Measurements from ENCODE around the gene GBA2. TPM values are rescaled to one million over a fixed set of nuclear protein-coding genes. Genes with fewer than 3 reads are reported as not detected.

Gene GBA2
- total and polyA plus RNA-seq, 2 experiments from 2014 or later, result 32.1 to 80.1 TPM

DNA sequence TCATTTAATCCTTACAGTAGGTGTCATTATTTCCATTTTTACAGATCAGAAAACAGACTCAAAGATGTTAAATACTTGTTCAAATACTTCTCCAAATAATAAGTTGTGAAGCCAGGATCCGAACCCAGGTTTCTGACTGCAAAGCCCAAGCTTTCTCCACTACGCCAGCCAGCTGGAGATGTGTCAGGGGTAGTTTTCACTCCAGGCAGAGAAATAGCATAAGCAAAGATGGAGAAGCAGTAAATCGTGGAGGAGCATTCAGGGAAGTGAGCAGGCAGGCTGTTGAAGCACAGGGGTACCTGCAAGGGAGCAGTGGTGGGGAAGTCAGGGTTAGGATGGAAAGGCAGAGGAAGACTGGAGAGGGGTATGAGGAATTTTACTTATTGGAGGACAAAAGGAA lies 19.9 kb downstream of the GBA2 start:
- H3K27ac ChIP-seq (ENCODE audit: low read depth), result peak overlapping the region; percentile 1
- H3K4me1 Mint-ChIP-seq, result peaks cover 13% of the 10 kb centered on the region

More for the DNA sequence above, 19.9 kb downstream of the GBA2 start:
- Mint-ChIP-seq H3K9me3 (no peaks in the 10 kb centered on the region; the same call in 2 of the 3 replicates), H3K4me3 (no peak overlapping the region), H3K36me3 (ENCODE audit: low read depth) (peaks cover 18% of the 10 kb centered on the region), H3K27me3 (ENCODE audit: insufficient read depth, low read depth, poor library complexity) (peaks cover 8% of the 10 kb centered on the region), H3K27ac (no peak overlapping the region)
- no peak overlapping the region for H2AFZ ChIP-seq
- ATAC-seq (no peak), DNase-seq (ENCODE audit: low spot score) (no peak)
- TF ChIP-seq, protein P1, sequence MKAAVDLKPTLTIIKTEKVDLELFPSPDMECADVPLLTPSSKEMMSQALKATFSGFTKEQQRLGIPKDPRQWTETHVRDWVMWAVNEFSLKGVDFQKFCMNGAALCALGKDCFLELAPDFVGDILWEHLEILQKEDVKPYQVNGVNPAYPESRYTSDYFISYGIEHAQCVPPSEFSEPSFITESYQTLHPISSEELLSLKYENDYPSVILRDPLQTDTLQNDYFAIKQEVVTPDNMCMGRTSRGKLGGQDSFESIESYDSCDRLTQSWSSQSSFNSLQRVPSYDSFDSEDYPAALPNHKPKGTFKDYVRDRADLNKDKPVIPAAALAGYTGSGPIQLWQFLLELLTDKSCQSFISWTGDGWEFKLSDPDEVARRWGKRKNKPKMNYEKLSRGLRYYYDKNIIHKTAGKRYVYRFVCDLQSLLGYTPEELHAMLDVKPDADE (IDR thresholded peaks at IDR 0.05), result no peak
- no peak for TF ChIP-seq POLR2AphosphoS5 (IDR thresholded peaks at IDR 0.05; ENCODE audit: low read depth)
- TF ChIP-seq, protein P2, sequence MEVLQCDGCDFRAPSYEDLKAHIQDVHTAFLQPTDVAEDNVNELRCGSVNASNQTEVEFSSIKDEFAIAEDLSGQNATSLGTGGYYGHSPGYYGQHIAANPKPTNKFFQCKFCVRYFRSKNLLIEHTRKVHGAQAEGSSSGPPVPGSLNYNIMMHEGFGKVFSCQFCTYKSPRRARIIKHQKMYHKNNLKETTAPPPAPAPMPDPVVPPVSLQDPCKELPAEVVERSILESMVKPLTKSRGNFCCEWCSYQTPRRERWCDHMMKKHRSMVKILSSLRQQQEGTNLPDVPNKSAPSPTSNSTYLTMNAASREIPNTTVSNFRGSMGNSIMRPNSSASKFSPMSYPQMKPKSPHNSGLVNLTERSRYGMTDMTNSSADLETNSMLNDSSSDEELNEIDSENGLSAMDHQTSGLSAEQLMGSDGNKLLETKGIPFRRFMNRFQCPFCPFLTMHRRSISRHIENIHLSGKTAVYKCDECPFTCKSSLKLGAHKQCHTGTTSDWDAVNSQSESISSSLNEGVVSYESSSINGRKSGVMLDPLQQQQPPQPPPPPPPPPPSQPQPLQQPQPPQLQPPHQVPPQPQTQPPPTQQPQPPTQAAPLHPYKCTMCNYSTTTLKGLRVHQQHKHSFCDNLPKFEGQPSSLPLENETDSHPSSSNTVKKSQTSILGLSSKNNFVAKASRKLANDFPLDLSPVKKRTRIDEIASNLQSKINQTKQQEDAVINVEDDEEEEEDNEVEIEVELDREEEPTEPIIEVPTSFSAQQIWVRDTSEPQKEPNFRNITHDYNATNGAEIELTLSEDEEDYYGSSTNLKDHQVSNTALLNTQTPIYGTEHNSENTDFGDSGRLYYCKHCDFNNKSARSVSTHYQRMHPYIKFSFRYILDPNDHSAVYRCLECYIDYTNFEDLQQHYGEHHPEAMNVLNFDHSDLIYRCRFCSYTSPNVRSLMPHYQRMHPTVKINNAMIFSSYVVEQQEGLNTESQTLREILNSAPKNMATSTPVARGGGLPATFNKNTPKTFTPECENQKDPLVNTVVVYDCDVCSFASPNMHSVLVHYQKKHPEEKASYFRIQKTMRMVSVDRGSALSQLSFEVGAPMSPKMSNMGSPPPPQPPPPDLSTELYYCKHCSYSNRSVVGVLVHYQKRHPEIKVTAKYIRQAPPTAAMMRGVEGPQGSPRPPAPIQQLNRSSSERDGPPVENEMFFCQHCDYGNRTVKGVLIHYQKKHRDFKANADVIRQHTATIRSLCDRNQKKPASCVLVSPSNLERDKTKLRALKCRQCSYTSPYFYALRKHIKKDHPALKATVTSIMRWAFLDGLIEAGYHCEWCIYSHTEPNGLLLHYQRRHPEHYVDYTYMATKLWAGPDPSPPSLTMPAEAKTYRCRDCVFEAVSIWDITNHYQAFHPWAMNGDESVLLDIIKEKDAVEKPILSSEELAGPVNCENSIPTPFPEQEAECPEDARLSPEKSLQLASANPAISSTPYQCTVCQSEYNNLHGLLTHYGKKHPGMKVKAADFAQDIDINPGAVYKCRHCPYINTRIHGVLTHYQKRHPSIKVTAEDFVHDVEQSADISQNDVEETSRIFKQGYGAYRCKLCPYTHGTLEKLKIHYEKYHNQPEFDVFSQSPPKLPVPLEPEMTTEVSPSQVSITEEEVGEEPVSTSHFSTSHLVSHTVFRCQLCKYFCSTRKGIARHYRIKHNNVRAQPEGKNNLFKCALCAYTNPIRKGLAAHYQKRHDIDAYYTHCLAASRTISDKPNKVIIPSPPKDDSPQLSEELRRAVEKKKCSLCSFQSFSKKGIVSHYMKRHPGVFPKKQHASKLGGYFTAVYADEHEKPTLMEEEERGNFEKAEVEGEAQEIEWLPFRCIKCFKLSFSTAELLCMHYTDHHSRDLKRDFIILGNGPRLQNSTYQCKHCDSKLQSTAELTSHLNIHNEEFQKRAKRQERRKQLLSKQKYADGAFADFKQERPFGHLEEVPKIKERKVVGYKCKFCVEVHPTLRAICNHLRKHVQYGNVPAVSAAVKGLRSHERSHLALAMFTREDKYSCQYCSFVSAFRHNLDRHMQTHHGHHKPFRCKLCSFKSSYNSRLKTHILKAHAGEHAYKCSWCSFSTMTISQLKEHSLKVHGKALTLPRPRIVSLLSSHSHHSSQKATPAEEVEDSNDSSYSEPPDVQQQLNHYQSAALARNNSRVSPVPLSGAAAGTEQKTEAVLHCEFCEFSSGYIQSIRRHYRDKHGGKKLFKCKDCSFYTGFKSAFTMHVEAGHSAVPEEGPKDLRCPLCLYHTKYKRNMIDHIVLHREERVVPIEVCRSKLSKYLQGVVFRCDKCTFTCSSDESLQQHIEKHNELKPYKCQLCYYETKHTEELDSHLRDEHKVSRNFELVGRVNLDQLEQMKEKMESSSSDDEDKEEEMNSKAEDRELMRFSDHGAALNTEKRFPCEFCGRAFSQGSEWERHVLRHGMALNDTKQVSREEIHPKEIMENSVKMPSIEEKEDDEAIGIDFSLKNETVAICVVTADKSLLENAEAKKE (CRISPR knock-in tag; IDR thresholded peaks at IDR 0.05), result no peak
- TF ChIP-seq NANOG (IDR thresholded peaks at IDR 0.05; ENCODE audit: borderline replicate concordance), result no peak
- H4K20me1 ChIP-seq (replicated peaks; ENCODE audit: insufficient read depth), result peaks cover 10% of the 10 kb centered on the region
- H3K79me2 ChIP-seq (replicated peaks; ENCODE audit: insufficient read depth), result peaks cover 49% of the 10 kb centered on the region
- peaks cover 3% of the 10 kb centered on the region; the same call in 1 of the 2 replicates for H3F3A ChIP-seq (replicated peaks; ENCODE audit: low read depth)
- peak overlapping the region; percentile 53 for H3K4me2 ChIP-seq
- H3K4me3 ChIP-seq, result peak overlapping the region; percentile 26
- H3K27me3 ChIP-seq (ENCODE audit: insufficient read depth), result no peaks in the 10 kb centered on the region
- peaks cover 41% of the 10 kb centered on the region for H3K4me1 ChIP-seq (ENCODE audit: insufficient read depth)
- no peaks in the 10 kb centered on the region for H3K9me2 ChIP-seq (ENCODE audit: insufficient read depth)
- peaks cover 9% of the 10 kb centered on the region for H3K36me3 ChIP-seq (ENCODE audit: insufficient read depth)

Data from GM23338 (cell line).